ENCODE data around the gene PIBF1.

The PIBF1 gene

GRCh38 chr13:73060251-73061160, 278.6 kb downstream of the PIBF1 start:
- H3K27ac ChIP-seq: peak overlapping the region; percentile 85
- TF ChIP-seq ZFX (IDR thresholded peaks at IDR 0.05; ENCODE audit: borderline replicate concordance) (no peak), CTCF (IDR thresholded peaks at IDR 0.05) (no peak)

- no peak overlapping the region for H3K27ac ChIP-seq
Measured at GRCh38 chr13:73061473-73061872, 279.5 kb downstream of the PIBF1 start.

GRCh38 chr13:73061876-73062275, 279.9 kb downstream of the PIBF1 start:
- no peak for TF ChIP-seq CTCF (IDR thresholded peaks at IDR 0.05)
- no peak for TF ChIP-seq ZFX (IDR thresholded peaks at IDR 0.05; ENCODE audit: borderline replicate concordance)

More at GRCh38 chr13:73061473-73061872, 279.5 kb downstream of the PIBF1 start:
- TF ChIP-seq CTCF (IDR thresholded peaks at IDR 0.05) (no peak), ZFX (IDR thresholded peaks at IDR 0.05; ENCODE audit: borderline replicate concordance) (no peak)

GRCh38 chr13:73062468-73062867, 280.5 kb downstream of the PIBF1 start:
- H3K27ac ChIP-seq: no peak overlapping the region
- TF ChIP-seq ZFX (IDR thresholded peaks at IDR 0.05; ENCODE audit: borderline replicate concordance): no peak
- TF ChIP-seq CTCF (IDR thresholded peaks at IDR 0.05): no peak

More at GRCh38 chr13:73061876-73062275, 279.9 kb downstream of the PIBF1 start:
- H3K27ac ChIP-seq: no peak overlapping the region

- H3K27ac ChIP-seq: no peak overlapping the region
- TF ChIP-seq ZFX (IDR thresholded peaks at IDR 0.05; ENCODE audit: borderline replicate concordance): no peak
- TF ChIP-seq CTCF (IDR thresholded peaks at IDR 0.05): no peak
Measured at GRCh38 chr13:73063166-73063565, 281.2 kb downstream of the PIBF1 start.

- H3K27ac ChIP-seq: peak overlapping the region; percentile 51; the same call in 1 of the 2 replicates
- TF ChIP-seq CTCF (IDR thresholded peaks at IDR 0.05) (no peak), ZFX (IDR thresholded peaks at IDR 0.05; ENCODE audit: borderline replicate concordance) (no peak)
Measured at GRCh38 chr13:73065036-73065435, 283.1 kb downstream of the PIBF1 start.
